ENCODE results near the gene PRR3. TPM values are rescaled to one million over a fixed set of nuclear protein-coding genes. Genes with fewer than 3 reads are reported as not detected.
"Not testable (repeated sequence)": the region's sequence is repeated elsewhere in the genome, so short reads cannot be mapped to it uniquely, and the experiment has no call there.

The PRR3 gene
- total RNA-seq, 4 donors from 2014 or later = 3.8 to 10.6 (median 4.5) TPM

- H3K9me3 ChIP-seq = peaks cover 0 to 3% (median 0%) of the 10 kb centered on the region in 4 donors
- peak overlapping the region; percentile 51 to 68 (median 55) for H3K4me3 ChIP-seq
- intact Hi-C loops (cut with DNase I) = no loop called here
- whole genome bisulfite sequencing = 6% methylated on average over 27 of the region's 33 CpGs
- DNase-seq (ENCODE audit: extremely low spot score) = peak; percentile 97
- H3K27me3 ChIP-seq = peaks cover 0 to 8% (median 0%) of the 10 kb centered on the region in 4 donors
- TF ChIP-seq EP300 (IDR thresholded peaks at IDR 0.05) (peak; percentile 45), CTCF (IDR thresholded peaks at IDR 0.05) (no peak), POLR2AphosphoS5 (IDR thresholded peaks at IDR 0.05) (peak; percentile 75 to 85), POLR2A (IDR thresholded peaks at IDR 0.05; ENCODE audit: low read depth) (peak; percentile 45)
- no peaks in the 10 kb centered on the region for H3K36me3 ChIP-seq
- H3K27ac ChIP-seq (replicated peaks in 1 of 4) = peak overlapping the region; percentile 76 to 87 (median 80)
- H3K4me1 ChIP-seq = peaks cover 5 to 13% (median 7%) of the 10 kb centered on the region in 4 donors
Observed at GRCh38 chr6:30515944-30516753, 40.9 kb upstream of the PRR3 start.

- H3K36me3 ChIP-seq; intact Hi-C loops (cut with DNase I); DNase-seq (ENCODE audit: extremely low spot score); H3K9me3 ChIP-seq; H3K27me3 ChIP-seq: not testable (repeated sequence)
- 55% methylated on average over 9 of the region's 9 CpGs for WGBS
- H3K4me3 ChIP-seq = peak overlapping the region; percentile 51 to 68 (median 55)
- peaks cover 5 to 12% (median 7%) of the 10 kb centered on the region in 4 donors for H3K4me1 ChIP-seq
- peak overlapping the region; percentile 76 to 87 (median 80) for H3K27ac ChIP-seq (replicated peaks in 1 of 4)
Observed at GRCh38 chr6:30516754-30517076, 40.4 kb upstream of the PRR3 start.

GRCh38 chr6:30517767-30518504 is 39.2 kb upstream of the PRR3 start:
- not testable (repeated sequence) for H3K27ac ChIP-seq (replicated peaks in 1 of 4)

GRCh38 chr6:30518505-30519145 is 38.5 kb upstream of the PRR3 start:
- 77% methylated on average over 19 of the region's 19 CpGs for WGBS
- H3K27me3 ChIP-seq; H3K4me3 ChIP-seq; DNase-seq (ENCODE audit: extremely low spot score); intact Hi-C loops (cut with DNase I); H3K27ac ChIP-seq (replicated peaks in 1 of 4); H3K36me3 ChIP-seq; H3K9me3 ChIP-seq: not testable (repeated sequence)
- peaks cover 5 to 12% (median 7%) of the 10 kb centered on the region in 4 donors for H3K4me1 ChIP-seq

More at GRCh38 chr6:30517767-30518504, 39.2 kb upstream of the PRR3 start:
- intact Hi-C loops (cut with DNase I); H3K27me3 ChIP-seq; H3K4me3 ChIP-seq; H3K36me3 ChIP-seq; H3K9me3 ChIP-seq; DNase-seq (ENCODE audit: extremely low spot score): not testable (repeated sequence)
- peaks cover 5 to 12% (median 7%) of the 10 kb centered on the region in 4 donors for H3K4me1 ChIP-seq
- 86% methylated on average over 16 of the region's 21 CpGs for WGBS

- Histone ChIP-seq H3K36me3 (no peaks in the 10 kb centered on the region), H3K4me3 (no peak overlapping the region), H3K27me3 (peaks cover 0 to 9% (median 0%) of the 10 kb centered on the region in 4 donors), H3K4me1 (peaks cover 0 to 12% (median 7%) of the 10 kb centered on the region in 4 donors), H3K9me3 (peaks cover 0 to 3% (median 0%) of the 10 kb centered on the region in 4 donors), H3K27ac (replicated peaks in 1 of 4) (peak overlapping the region in 2 of 4 donors; percentile 19 to 36)
- 75% methylated on average over 6 of the region's 6 CpGs for WGBS
- no peak for DNase-seq (ENCODE audit: extremely low spot score)
- TF ChIP-seq CTCF (IDR thresholded peaks at IDR 0.05) (no peak), POLR2A (IDR thresholded peaks at IDR 0.05; ENCODE audit: low read depth) (no peak), EP300 (IDR thresholded peaks at IDR 0.05) (no peak), POLR2AphosphoS5 (IDR thresholded peaks at IDR 0.05) (no peak)
- intact Hi-C loops (cut with DNase I) = no loop called here
Observed at GRCh38 chr6:30520522-30520921, 36.6 kb upstream of the PRR3 start.

GRCh38 chr6:30521082-30521481 is 36.0 kb upstream of the PRR3 start:
- H3K36me3 ChIP-seq; H3K4me1 ChIP-seq; H3K27me3 ChIP-seq; H3K4me3 ChIP-seq; H3K9me3 ChIP-seq; intact Hi-C loops (cut with DNase I); DNase-seq (ENCODE audit: extremely low spot score): not testable (repeated sequence)
- peak overlapping the region in 2 of 4 donors; percentile 19 to 36 for H3K27ac ChIP-seq (replicated peaks in 1 of 4)
- WGBS = 78% methylated on average over 4 of the region's 7 CpGs

GRCh38 chr6:30521952-30522351 is 35.1 kb upstream of the PRR3 start:
- H3K9me3 ChIP-seq; DNase-seq (ENCODE audit: extremely low spot score); H3K27ac ChIP-seq (replicated peaks in 1 of 4); H3K4me3 ChIP-seq; H3K4me1 ChIP-seq; H3K27me3 ChIP-seq; intact Hi-C loops (cut with DNase I); H3K36me3 ChIP-seq: not testable (repeated sequence)
- WGBS = 80% methylated on average over 5 of the region's 5 CpGs

- H3K27ac ChIP-seq (replicated peaks in 1 of 4); H3K36me3 ChIP-seq; H3K4me1 ChIP-seq; DNase-seq (ENCODE audit: extremely low spot score); H3K4me3 ChIP-seq; intact Hi-C loops (cut with DNase I); H3K27me3 ChIP-seq; H3K9me3 ChIP-seq: not testable (repeated sequence)
- WGBS = 94% methylated on average over 3 of the region's 3 CpGs
Observed at GRCh38 chr6:30526444-30526843, 30.7 kb upstream of the PRR3 start.

- H3K4me3 ChIP-seq; DNase-seq (ENCODE audit: extremely low spot score); H3K9me3 ChIP-seq; H3K27ac ChIP-seq (replicated peaks in 1 of 4); H3K27me3 ChIP-seq; intact Hi-C loops (cut with DNase I); H3K36me3 ChIP-seq: not testable (repeated sequence)
- 91% methylated on average over 17 of the region's 17 CpGs for WGBS
- peaks cover 4 to 11% (median 10%) of the 10 kb centered on the region in 4 donors for H3K4me1 ChIP-seq
Observed at GRCh38 chr6:30529349-30529875, 27.7 kb upstream of the PRR3 start.

Data from esophagus muscularis mucosa (tissue), 4 donors.